Neutrophil (primary cell): Measurements from ENCODE around the gene UBE2L3.
"Not testable (repeated sequence)": the region's sequence is repeated elsewhere in the genome, so short reads cannot be mapped to it uniquely, and the experiment has no call there.

Experiments used
- H3K27ac ChIP-seq: fragments of 200-600 bp; sonication (generic); 2 replicates; pipeline ENCODE4 v1.5.1; 2016; ENCODE audit warnings: mild to moderate bottlenecking, moderate library complexity
- H3K27me3 ChIP-seq: fragments of 200-600 bp; sonication (generic); 2 replicates; pipeline ENCODE4 v1.6.0; 2016; ENCODE audit warnings: mild to moderate bottlenecking
- H3K36me3 ChIP-seq: fragments of 200-600 bp; sonication (generic); 2 replicates; pipeline ENCODE4 v1.5.1; 2017
- H3K4me1 ChIP-seq, 2 experiments: fragments of 200-600 bp in 1 of 2; sonication (generic) in 1 of 2; 1 replicate in 1 of 2; 2 replicates in 1 of 2; pipeline versions ENCODE4 v1.5.1 to v1.6.1; 2013 to 2016; ENCODE audit warnings: low read depth in 1 of 2, low read length in 1 of 2, mild to moderate bottlenecking in 1 of 2, moderate library complexity in 1 of 2; ENCODE audit not compliant: control insufficient read depth in 1 of 2, insufficient read depth in 1 of 2
- H3K4me3 ChIP-seq, 2 experiments: fragments of 200-600 bp in 1 of 2; sonication (generic) in 1 of 2; 1 replicate in 1 of 2; 2 replicates in 1 of 2; pipeline ENCODE4 v1.5.1; 2013 to 2016; ENCODE audit warnings: low read depth in 1 of 2, low read length in 1 of 2, mild to moderate bottlenecking in 1 of 2, moderate library complexity in 1 of 2
- H3K9me3 ChIP-seq: fragments of 200-600 bp; sonication (generic); 2 replicates; pipeline ENCODE4 v1.5.1; 2016
- CTCF ChIP-seq: fragments of 200-600 bp; sonication (generic); IDR thresholded peaks from 2 replicates; pipeline ENCODE4 v1.5.1; 2016; ENCODE audit warnings: antibody characterized with exemption

Gene UBE2L3

GRCh38 chr22:21567456-21568346 is at the start of gene UBE2L3:
TSS of gene UBE2L3 (plus strand) at chr22:21567714. CDS start at chr22:21567745, 31 bp downstream.
- Histone ChIP-seq H3K27me3 (no peaks in the 10 kb centered on the region), H3K9me3 (no peaks in the 10 kb centered on the region), H3K36me3 (no peaks in the 10 kb centered on the region), H3K27ac (peak within 1 kb of the TSS; percentile 91), H3K4me3 (peak within 1 kb of the TSS; percentile 86 to 88), H3K4me1 (peaks cover 47 to 50% of the 10 kb centered on the region in 2 experiments)
- TF ChIP-seq CTCF: peak; percentile 18

DNA sequence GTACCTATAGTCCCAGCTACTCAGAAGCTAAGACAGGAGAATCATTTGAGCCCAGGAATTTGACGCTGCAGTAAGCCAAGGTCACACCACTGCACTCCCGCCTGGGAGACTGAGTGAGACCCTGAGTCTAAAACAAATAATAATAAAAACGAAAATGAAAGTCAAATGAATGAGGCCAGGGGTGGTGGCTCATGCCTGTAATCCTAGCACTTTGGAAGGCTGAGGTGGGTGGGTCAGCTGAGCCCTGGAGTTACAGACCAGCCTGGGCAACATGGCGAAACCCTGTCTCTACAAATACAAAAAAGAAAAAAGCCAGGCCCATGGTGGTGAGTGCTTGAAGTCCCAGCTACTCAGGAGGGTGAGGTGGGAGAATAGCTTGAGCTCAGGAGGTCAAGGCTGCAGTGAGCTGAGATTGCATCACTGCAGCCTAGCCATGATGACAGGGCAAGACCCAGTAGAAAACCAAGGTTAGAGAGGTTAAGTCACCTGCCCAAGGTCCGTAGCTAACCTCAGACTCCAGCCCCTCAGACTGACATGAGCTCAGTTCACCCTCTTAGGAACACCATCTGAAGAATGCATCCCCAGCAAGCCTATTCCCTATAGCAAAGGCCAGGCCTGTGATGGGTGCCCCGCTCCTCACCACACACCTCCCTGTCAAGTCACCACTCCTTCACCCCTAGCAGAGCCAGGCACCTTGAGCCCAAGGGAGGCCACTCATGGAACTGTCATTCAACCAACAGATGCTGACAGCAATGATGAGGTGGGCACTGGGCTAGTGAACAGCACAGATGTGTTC is 40.6 kb upstream of the UBE2L3 start:
- not testable (repeated sequence) for H3K27ac ChIP-seq, H3K4me3 ChIP-seq, H3K4me1 ChIP-seq, H3K36me3 ChIP-seq, H3K27me3 ChIP-seq, H3K9me3 ChIP-seq

GRCh38 chr22:21531525-21531924 is 36.0 kb upstream of the UBE2L3 start:
- not testable (repeated sequence) for H3K27me3 ChIP-seq, H3K4me3 ChIP-seq, H3K4me1 ChIP-seq, H3K36me3 ChIP-seq, H3K9me3 ChIP-seq, H3K27ac ChIP-seq

GRCh38 chr22:21532863-21533648 is 34.5 kb upstream of the UBE2L3 start:
- not testable (repeated sequence) for H3K9me3 ChIP-seq, H3K4me3 ChIP-seq, H3K27me3 ChIP-seq, H3K36me3 ChIP-seq, H3K27ac ChIP-seq, H3K4me1 ChIP-seq

DNA sequence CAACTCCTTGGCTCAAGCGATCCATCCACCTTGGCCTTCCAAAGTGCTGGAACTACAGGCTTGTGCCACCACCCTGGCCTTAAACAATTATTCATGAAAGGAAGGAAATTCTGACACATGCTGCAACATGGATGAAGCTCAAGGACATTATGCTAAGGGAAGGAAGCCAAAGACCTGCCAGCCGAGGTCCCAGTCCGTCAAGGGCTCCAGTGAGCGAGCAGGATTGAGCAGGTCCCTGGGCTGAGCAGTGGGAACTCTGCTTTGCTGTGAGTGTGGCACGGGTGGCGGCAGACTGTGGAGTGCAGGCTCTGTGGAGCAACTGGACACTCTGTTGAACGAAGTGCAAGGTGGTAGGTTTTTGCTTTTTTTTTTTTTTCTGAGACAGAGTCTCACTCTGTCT is 27.7 kb upstream of the UBE2L3 start:
- not testable (repeated sequence) for H3K9me3 ChIP-seq, H3K27ac ChIP-seq, H3K27me3 ChIP-seq, H3K4me3 ChIP-seq, H3K36me3 ChIP-seq, H3K4me1 ChIP-seq

DNA sequence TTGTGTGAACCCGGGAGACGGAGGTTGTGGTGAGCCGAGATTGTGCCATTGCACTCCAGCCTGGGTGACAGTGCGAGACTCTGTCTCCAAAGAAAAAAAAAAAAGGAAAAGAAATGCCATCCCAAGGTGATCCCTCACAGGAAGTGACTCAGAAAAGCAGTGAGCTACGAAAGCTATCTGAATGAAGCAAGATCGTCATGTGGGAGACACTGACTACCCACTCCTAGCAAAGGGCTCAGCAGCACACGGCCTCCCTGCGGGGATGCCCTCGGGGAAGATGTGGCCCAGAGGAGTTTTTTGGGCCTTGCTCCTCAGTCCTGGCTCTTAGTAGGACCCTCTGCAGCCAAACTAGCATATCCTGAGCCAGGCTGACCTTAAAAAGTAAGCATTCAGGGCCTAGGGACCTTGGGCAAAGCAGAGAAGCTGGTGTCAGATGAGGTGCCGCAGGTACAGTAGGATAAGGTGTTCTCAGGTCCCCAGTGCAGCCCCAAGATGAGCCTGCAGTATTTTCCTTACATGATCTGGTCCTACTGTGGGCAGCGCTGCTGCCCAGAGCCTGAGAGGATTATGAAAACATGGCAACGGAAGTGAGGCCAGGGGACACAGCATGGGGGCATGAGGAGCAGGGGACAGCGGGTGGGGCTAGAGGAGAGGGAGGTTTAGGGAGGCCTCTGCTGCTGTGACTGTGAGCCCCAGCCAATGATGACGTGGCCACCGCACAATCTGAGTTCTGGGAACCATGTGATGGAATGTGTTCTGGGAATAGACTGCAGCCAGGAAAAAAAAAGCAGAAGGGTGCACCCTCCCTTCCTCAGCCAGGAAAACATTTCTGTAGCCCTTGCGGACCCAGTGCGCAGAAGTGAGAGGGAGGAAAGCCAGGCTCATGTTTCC is 22.8 kb upstream of the UBE2L3 start:
- not testable (repeated sequence) for H3K36me3 ChIP-seq, H3K27ac ChIP-seq, H3K27me3 ChIP-seq, H3K4me3 ChIP-seq, H3K4me1 ChIP-seq, H3K9me3 ChIP-seq

- not testable (repeated sequence) for H3K9me3 ChIP-seq, H3K27ac ChIP-seq, H3K4me1 ChIP-seq, H3K36me3 ChIP-seq, H3K27me3 ChIP-seq, H3K4me3 ChIP-seq
Observed at GRCh38 chr22:21549558-21549957, 18.0 kb upstream of the UBE2L3 start.

- H3K36me3 ChIP-seq, H3K27ac ChIP-seq, H3K9me3 ChIP-seq, H3K4me1 ChIP-seq, H3K27me3 ChIP-seq, H3K4me3 ChIP-seq: not testable (repeated sequence)
Observed at GRCh38 chr22:21550008-21550677, 17.4 kb upstream of the UBE2L3 start.

- not testable (repeated sequence) for H3K4me3 ChIP-seq, H3K4me1 ChIP-seq, H3K36me3 ChIP-seq, H3K9me3 ChIP-seq, H3K27ac ChIP-seq, H3K27me3 ChIP-seq
Observed at GRCh38 chr22:21550678-21551047, 16.9 kb upstream of the UBE2L3 start.

DNA sequence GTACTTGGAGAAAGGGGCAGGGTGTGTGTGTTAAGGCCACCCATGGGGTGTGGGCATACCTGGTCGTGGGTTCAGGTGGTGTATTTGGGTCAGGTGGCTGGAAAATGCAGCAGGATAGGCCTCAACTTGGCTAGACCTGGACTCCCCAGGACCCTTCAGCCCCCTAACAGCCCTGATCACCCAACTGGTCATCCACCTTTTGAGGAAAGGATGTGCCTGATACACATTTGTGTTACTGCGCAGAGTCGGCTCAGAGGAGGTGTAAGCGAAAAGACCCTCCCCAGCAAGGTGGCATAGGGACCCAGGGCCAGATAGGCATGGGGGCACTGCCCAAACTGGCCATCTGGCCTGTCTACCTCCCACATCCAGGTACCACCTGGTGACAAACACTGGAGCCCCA is 16.2 kb upstream of the UBE2L3 start, which contains the start of gene RIMBP3C:
TSS of gene RIMBP3C (minus strand) at position 101 of the 400 bp plus-strand sequence. CDS start 485 bp downstream, outside the sequence.
- not testable (repeated sequence) for H3K4me3 ChIP-seq, H3K36me3 ChIP-seq, H3K4me1 ChIP-seq, H3K27me3 ChIP-seq, H3K9me3 ChIP-seq, H3K27ac ChIP-seq
